HG03064 (cell line): ENCODE data around the gene GRIFIN.

Experiments
- ATAC-seq: cut with Tn5 transposase; IDR thresholded peaks from one replicate; pipeline ENCODE4 v1.9.1; 2021; ENCODE audit warnings: low read depth; ENCODE audit not compliant: unreplicated experiment

GRIFIN gene

DNA sequence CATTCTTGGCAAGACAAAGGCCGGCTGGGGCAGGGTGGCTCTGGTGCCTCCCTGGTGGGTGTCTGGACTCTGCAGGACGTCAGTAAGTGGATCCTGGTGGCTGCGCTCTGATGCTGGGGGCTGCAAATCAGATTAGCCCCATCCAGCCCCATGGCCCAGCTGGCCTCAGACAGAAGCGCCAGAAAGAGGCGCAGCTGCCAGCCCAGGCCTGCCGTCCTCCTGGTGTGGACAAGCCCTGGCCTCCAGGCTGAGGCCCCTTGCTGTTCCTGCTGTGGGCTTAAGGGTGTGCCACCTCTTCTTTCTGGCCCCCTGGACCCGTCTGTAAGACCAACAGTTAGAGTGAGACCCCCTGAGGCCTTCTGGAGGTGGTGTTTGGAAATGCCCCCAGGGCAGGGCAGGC is 37.5 kb upstream of the GRIFIN start:
- no peak for ATAC-seq

DNA sequence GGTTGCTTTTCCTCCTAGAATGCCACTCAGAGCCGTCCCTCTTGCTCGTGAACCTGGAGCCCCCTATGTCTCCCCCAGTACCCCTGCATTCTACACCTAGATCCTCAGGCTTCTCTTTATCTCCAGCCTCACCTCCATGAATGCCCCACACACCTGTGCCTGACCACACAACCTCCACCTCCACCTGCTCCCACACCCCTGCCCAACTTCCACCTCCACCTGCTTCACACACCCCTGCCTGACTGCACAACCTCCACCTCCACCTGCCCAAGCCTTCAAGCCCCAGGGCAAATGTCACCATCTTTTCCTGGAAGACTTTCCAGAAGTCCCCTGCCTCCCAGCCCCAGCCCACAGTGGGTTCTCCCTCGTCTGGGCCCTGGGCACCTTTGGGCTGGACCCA is 36.5 kb upstream of the GRIFIN start:
- no peak for ATAC-seq

DNA sequence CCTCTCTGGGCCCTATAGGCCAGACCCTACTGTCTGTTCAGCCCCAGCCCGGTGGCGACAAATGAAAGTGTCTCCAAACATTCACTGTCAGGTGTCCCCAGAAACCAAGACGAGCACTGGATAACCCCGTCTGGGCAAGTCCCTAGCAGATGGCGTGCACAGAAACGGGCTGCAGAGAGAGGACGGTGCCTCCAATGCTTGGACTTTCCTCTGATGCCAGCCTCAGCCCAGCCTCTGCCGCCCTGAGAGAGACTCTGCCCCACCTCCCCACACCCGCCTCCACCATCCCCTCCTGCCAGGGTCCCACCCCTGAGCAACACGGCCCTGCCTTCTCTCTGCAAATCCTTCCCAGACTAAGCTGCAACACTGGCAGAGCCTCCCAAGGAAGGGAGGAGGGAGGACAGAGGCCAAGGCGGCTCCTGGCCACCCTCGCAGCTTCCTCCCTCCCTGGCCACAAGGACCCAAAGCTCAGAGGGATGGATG is 36.0 kb upstream of the GRIFIN start:
- no peak for ATAC-seq

GRCh38 chr7:2511769-2512168 is 35.6 kb upstream of the GRIFIN start:
- no peak for ATAC-seq

DNA sequence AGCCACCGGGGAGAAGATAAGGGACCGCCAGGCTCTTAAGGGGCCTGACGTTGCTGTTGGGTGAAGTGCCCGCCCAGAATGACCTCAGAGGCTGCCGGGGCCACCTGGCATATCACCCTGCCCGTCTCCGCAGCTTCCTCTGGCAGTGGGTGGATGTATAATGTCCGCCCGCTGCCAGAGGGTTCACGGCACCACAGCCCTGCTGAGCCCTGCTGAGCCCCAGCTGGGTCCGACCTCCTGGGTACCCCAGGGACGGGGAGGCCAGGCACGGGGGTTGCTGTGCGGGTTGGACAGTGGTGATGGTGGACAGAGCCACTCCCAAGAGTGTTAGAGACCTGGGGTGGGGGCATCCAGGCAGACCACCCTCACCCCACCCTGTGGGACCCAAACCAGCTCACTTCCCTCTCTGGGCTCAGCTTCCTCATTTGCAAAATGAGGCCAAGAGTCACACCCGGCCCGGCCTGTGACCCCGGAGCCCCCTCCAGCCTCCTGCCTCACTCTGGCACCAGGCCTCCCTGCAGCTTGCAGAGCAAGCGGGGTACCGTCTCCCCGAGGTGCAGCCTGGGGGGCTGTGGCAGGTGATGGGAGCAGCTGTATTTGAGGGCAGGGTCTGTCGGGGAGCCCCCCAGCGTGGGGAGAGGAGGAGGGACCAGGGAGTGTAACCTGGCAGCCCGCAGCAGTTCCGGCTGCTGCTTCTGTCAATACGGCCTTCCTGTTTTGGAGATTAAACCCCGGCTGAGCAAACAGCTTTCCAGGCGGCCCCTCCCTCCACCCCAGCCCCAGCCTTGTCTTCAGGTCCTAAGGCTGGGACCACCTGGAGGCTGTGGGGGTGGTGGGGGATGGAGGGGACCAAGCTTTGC is 34.9 kb upstream of the GRIFIN start:
- ATAC-seq = no peak

- ATAC-seq = no peak
Observed at GRCh38 chr7:2510130-2510776, 34.1 kb upstream of the GRIFIN start.

DNA sequence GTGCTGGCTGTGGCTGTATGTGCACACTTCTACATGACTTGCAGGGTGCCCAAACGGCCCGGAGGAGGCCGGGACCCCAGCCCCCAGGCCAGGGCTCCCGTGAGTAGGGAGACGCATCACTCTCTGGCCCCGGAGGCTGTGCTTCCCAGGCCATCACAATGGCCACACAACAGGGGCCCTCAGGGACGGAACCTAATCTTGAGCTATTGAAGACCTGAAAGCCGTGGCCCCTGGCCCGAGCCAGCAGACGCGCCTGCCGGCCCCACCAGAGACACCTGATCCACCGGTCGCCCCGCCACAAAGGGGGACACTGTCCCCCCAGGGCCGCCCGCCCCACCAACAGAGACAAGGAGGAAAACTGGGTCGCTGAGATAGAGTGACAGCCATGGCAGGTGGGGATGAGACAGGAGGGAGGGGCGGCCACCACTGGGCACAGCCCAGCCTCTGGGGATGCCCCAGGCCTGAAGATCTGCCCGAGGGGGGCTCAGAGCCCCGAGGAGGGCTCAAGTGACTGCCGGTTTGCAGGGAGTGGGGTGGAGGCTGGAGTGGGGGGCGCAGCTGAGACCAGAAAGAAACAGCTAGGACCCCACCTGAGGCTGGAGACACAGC is 33.2 kb upstream of the GRIFIN start:
- ATAC-seq = no peak

DNA sequence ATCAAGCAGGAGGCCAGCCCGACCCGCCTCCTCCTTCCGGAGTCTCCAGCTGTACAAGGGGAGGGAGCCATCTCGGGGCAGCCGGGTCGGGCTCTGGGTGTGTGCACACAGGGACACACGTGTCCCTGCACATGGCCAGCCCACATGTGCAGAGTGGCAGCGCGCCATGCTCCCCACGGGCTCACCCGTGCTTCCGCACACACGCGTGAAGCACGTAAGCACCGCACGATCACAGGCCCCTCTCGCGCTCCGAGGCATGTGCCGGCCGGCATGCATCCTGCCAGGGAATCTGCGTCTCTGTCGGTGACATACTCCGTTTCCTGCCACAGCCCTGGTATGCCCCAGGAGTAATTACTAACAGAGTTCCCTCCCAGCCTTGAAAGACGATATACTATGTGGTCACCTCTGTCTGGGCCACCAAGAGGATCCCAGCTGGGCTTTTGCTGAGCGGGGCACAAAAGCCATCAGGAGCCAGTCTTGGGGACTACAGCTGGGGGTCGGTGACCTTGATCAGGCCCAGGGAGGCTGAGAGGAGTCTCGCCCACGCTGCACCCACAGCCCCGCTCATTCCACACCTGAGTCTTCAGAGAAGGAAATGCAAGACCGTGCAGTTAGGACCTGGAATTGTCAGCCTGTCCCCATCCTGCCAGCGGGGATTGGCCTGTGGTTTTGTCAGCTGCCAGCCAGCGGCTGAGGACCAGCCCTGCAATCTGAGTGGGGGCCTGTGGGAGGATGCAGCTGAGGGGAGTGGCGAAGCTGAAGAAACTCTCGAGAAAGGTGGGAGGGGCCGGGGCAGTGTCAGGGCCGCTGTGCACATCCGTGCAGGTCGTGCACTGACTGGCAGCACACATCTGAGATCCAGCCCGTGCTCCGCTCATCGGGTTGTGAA is 32.4 kb upstream of the GRIFIN start:
- peak; percentile 45 for ATAC-seq

- no peak for ATAC-seq
Observed at GRCh38 chr7:2507917-2508306, 31.7 kb upstream of the GRIFIN start.

DNA sequence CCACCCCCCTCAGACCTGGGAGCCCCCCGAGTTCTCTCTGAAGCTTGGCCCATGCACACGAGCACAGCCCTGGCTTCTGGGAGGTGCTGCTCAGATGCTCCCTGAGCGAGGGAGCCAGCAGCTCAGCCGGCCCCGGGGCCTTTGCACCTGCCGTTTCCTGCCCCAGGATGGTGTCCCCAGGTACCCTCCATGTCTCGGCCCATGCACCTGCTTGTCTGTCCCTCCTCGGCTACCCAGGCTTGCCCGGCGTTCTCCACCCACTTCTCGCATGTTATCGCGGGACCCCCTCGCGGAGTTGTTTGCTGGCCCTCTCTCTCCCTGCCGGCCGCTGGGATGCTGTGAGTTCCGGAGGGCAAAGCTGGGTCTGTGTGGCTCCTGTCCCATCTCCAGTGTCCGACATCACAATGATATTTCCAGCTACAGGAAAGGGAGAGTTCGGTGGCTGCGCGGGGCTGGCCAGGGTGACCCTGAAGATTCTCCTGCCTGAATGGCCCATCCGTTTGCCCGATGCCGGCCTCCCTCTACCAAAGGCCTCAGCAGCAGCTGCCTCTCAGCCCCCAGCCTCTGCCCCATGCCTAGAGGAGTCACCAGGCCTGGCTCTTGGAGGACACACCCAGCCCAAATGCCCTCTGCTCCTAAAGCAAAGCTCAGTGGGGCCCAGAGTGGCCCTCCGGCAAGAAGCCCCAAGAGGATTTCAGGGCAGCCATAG is 31.2 kb upstream of the GRIFIN start:
- ATAC-seq = no peak

- no peak for ATAC-seq
Observed at GRCh38 chr7:2505401-2505800, 29.2 kb upstream of the GRIFIN start.

GRCh38 chr7:2504889-2505375 is 28.7 kb upstream of the GRIFIN start:
- no peak for ATAC-seq

DNA sequence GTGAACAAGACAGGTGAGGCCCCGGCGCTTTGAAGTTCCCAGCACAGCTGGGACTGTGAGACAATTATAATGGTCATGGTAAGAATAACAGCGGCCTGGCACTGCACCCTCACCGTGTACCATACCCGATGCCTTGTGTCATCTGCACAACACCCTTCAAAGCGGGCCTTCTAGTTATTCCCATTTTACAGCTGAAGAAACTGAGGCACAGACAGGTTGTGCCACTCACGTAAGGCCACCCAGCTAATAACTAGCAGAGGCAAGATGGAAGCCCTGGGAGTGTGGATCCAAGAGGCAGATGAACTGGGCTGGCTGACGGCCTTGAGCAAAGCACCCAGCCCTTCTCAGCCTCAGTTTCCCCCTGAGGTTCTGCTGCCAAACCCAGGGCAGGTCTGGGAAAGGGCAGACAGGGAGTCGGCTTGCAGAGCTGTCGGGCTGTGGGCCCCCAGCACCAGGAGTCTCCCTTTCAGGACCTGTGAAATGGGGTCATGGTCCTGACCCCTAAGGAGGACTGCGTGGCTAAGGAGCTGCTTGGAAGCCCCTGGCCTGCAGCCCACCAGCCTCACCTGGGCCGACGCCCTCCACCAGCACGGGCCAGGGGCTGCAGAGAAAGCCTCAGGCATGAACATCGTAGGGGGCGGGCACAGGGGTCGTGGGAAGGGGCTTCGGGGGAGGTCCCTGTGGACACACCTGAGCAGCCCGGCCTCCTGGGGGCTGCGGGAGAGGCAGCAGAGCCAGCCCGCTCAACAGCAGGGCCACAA is 28.1 kb upstream of the GRIFIN start:
- ATAC-seq = no peak

DNA sequence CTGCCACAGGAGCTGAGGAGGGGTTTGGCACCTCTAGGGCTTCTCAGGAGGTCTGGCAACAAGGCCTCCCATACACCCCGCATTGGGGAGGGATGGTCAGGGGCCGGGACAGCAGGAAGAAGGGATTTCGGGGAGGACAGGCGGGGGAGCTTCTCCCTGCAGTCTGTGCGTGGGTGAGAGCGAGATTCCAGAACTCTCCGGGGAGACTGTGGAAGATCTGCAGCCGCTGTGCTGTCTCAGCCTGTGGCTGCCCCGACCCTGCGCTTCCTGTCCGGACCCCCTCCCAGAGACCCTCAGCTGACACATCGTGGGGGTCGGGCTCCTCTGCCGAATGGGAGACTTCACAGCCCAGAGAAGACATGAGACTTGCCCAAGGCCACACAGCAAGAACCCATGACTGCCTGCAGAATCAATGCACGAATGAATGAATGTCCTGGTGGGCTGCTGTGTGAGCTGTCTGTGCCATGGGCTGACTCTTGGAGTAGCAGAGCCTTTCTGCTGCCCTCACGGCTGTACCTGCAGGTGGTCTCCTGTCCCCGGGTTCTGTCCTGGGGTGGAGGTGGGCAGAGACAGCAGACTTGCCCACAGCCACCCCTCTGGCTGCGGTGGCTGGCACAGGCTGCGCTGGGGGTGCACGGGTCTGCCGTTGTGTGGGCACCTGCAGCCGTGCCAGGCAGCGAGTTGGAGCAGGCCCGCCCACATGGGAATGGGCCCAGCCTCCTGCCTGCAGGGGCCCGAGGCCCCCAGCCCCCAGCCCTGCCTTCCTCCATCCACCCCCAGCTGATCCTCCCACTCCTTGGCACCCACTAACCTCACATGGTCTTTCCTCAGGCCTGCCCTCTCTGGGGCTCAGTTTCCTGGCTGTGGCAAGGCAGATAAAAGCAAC is 27.1 kb upstream of the GRIFIN start:
- no peak for ATAC-seq

GRCh38 chr7:2502647-2502966 is 26.4 kb upstream of the GRIFIN start:
- ATAC-seq = no peak

GRCh38 chr7:2501947-2502646 is 25.9 kb upstream of the GRIFIN start:
- no peak for ATAC-seq

DNA sequence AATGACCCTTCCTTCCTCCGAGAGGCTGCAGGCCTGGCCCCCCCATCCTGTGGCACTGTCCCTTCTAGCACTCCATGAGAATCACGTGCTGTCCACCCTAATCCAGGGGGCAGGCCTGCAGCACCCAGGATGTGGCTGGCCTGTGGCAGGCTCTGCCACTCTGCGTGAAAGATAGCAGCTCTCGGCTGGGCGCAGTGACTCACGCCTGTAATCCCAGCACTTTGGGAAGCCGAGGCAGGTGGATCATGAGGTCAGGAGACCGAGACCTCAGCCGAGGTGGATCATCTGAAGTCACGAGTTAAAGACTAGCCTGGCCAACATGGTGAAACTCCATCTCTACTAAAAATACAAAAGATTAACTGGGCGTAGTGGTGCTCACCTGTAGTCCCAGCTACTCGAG is 24.5 kb upstream of the GRIFIN start:
- ATAC-seq = no peak
